Measurements from ENCODE around the gene FYB1.
"Not testable (repeated sequence)": the region's sequence is repeated elsewhere in the genome, so short reads cannot be mapped to it uniquely, and the experiment has no call there.

FYB1 gene

GRCh38 chr5:39186289-39186688, 33.1 kb downstream of the FYB1 start:
- DNase-seq = no peak

DNA sequence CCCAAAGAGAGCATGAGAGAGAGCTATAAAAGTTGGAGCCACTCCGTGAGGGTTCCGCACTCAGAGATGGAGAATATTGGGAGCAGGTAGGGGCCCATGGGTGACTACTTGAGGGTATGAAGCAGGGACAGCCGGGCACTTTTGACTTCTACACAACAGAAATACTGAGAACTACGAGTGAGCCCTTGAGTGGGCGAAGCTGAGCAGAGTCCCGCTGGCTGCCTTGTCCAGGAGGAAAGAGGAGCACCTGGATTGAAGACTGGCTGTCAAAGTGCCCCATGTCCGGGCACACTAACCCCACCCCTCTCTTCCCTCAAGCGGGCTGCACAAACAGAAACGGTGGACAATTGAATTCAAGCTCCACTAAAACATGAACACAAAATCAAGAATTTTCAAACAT, 33.6 kb downstream of the FYB1 start:
- no peak for DNase-seq

GRCh38 chr5:39179561-39179960, 39.8 kb downstream of the FYB1 start:
- not testable (repeated sequence) for DNase-seq

GRCh38 chr5:39178861-39179260, 40.5 kb downstream of the FYB1 start:
- DNase-seq = no peak

GRCh38 chr5:39178171-39178570, 41.2 kb downstream of the FYB1 start:
- no peak for DNase-seq

DNA sequence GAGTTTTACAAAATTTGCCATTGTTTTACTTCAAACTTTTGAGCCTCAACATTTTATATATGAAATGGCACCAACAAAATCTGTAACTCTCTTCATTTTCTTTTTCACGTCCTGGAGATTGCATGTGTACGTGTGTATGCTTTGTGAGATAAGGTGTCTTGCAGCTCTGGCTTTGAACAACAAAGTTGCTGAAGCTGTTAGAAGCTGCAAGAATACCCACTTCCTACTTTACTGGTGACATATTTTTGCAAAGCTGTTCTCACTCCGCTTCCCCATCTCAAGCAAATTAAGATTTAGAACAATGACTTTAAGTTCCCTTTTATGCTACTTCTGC, 41.8 kb downstream of the FYB1 start:
- no peak for DNase-seq

DNA sequence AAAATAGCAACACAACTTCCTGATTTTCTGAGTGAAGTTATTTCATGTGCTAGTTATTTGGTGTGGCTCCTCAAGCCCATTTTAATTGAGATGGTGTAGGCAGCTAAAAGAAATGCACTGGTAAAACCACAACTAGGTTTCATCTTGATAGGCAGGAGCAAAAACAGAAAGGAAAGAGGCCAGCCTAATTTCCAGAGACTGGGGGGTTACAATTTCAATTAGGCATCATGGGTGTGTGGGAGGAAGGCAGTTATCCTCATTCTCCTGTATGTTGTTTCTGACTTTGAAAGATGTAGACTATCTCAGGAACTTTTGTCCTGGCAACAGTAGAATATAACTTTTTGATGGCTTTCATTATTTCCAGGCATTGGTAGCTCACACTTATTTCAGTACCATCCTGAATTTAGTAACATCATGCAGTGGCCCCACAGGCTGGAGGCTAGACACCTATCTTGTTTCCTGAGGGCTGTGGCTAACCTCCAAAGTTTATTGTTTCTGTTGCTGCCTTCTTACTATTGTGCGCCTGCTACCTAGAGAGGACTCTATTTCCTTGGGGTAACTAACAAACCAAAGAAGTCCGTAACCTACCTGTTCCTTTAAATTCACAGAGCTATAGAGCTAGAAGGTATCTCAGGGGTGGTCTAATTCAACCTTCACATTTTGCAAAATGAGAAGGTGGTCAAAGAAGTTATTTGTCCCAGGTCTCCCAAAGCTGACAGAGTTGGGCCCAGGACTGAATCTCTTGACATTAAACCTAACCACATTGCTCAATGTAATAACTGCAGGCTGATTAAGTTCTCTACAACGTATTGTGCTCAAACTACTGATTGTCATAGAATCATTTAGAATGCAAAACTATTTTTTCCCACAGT, 42.4 kb downstream of the FYB1 start:
- DNase-seq = no peak

GRCh38 chr5:39175273-39175955, 43.9 kb downstream of the FYB1 start:
- no peak for DNase-seq

GRCh38 chr5:39173069-39173468, 46.3 kb downstream of the FYB1 start:
- no peak for DNase-seq

- DNase-seq = no peak
These were observed 46.8 kb downstream of the FYB1 start for GRCh38 chr5:39172593-39172992.

DNA sequence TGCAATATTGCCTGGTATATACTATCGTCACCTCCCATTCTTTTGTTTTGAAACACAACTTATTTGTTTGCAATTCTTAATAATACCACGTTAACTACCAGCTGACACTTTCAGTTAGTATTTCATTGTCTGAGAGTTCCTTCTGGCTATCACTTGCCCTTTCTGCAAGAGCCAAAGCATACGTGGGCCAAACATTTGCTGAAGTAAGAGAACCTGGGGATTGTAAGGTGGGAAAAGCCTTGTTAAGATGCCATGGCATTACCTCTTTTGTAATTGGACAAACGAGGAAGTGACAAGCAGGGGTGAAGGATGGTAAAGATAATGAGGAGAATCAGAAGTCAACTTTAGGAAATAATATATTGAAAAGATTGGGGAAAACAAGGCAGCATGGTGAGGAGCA, 47.7 kb downstream of the FYB1 start:
- DNase-seq = no peak

DNA sequence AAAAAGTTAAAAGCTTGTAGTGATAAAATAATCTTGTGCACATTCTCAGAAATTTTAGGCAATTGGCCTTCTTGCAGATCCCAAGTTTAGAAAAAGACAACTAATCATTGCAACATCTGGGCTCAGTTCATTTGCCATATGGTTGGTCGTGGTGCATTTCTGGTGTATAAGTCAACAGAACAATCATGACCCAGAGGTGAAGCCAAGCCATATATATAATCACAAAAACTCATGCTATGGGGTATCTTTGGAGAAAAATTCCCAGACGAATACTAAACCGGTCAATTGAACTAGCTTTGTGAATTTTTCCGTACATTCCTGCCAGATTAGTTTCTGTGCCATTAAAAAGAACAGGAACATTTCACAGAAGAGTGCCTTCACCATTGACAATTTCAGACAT, 50.3 kb downstream of the FYB1 start:
- no peak for DNase-seq

GRCh38 chr5:39167972-39168342, 51.4 kb downstream of the FYB1 start:
- no peak for DNase-seq

DNA sequence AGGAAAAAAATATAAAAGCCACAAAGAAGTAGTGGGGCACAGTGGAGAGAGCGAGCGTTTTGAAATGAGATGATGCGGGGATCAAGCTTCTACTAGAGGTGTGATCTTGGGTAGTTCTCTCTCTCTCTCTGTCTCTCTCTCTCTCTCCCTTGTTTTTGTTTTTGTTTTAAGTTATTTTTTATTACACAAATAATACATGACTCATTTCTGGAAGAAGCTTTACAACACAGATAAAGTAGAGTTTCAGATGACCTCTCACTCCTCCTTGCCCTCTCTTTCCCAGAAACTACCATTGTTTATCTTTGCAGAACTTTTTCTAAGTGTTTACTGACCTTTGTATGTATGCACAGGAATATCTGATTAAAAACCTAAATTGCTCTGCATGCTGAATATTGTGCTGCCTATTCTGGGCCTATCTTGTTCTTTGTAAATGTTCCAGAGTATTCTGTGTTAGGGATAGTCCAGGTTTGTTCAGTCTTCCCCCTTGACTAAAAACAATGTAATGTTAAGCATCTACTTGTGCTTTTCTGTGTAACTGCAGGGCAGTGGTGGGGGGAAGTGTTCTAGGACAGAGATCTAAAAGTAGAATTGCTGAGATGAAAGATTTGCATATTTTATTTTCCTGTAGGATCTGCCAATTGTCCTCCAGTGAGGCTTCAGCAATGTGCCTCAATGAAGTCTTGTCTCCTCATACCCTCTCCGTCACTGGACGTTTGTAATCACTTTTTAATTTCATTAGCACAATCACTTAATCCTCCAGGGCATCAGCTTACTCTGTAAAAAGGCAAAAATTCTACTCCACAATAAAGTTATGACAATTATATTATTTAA, 52.0 kb downstream of the FYB1 start:
- no peak for DNase-seq

DNA sequence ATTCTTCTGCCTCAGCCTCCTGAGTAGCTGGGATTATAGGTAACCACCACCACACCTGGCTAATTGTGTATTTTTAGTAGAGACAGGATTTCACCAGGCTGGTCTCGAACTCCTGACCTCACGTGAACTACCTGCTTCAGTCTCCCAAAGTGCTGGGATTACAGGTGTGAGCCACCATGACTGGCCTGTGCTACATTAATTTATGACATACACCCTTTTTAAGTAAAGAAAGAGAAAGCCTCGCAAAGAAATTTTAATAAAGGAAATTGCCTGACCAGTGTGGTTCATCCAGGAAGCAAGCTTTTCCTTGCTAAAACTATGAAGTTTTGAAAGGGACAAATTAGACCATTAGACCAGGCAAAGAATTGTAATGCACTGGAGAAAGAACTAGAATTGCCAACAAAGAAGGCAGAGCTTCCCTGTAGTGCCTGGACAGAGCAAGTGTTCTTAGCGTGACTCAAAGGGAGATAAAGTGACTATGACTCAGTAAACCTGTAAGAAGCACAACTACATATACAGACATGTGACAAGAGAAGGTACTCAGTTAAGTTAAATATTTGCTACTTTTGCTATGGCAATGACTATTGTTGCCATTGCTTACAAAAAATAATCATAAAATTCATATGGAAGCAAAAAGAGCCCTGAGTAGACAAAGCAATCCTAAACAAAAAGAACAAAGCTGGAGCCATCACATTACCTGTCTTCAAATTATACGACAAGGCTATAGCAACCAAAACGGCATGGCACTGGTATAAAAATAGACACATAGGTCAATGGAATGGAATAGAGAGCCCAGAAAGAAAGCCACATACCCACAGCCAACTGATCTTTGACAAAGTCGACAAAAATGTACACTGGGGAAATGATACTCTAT, 54.6 kb downstream of the FYB1 start:
- DNase-seq = no peak

DNA sequence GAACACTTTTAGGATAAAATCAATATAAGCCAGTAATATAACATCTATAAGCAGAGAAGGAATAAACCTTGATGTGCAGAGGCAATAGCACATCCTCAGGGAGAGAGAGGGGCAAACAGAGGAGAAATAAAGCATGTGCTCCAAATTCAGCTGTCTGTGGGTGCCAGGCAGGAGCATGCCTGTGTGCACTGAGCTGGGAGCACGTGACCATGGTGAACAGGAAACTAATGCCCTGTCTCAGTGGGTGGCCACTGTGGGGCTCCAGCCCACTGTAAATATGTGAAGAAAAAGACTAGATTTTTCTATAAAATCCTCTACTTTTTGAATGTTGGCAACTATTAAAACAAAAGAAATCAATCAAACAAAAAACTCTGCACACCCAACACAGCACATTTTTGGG, 55.3 kb downstream of the FYB1 start:
- no peak for DNase-seq

DNA sequence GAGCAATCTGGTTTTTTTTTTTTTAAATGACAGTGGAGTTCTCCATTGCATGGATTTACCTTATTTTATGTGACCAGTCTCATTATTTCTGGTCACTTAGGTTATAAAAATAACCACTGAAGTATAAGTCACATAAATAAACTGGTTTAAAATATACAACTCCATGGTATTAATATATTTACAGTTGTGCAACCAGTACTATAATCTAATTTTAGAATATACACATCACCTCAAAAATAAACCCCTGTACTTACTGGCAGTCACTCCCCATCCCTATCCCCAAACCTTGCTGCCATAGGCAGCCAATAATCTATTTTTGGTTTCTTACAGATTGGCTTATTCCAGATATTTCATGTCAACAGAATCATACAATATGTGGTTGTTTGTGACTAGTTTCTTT, 57.8 kb downstream of the FYB1 start:
- DNase-seq = no peak

DNA sequence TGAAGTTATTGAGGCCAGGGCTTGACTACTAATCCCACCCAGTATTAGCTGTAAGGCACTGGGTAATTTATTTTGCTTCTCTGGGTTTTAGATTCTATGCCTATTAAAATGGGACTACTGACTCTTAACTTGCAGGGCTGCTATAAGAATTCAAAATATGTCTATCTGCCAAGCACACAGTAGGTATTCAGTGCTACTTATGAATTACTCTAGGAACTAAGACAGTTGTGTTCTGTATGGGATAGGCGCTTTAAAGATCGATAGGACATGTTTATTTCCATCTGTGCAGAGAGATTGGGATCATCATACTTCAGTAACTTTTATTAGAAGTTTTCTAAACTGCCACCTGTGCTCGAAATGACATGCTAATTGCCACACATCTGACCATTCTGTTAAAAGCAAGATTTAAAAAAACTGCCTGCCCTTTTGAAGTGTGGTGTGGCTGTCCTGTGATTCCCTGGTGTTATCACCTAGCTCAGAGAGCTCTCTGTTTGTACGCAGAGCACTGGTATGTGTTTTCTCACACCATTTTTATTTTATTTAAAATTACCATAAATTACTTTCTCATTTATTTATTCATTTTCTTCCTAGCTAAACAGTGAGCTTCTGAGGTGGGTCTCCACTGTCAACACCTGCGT, 58.7 kb downstream of the FYB1 start:
- DNase-seq = no peak

GRCh38 chr5:39159811-39160490, 59.4 kb downstream of the FYB1 start:
- no peak for DNase-seq

DNA sequence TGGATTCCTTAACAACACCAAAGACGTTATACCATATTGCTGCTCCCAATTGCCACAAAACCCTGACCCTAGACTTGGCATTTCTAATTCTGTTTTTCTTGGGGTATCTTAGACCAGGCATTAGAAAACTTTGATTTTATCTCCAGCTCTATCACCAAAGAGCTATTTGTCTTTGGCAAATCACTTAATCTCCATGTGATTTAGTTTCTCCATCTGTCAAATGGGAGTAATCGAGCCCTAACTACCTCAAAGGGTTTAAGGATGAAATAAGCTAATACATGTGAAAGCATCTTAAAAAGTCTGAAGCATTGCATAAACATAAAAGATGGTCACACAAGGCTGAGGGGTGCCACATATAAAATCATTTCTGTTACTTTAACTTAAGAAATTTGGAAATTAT, 60.6 kb downstream of the FYB1 start:
- DNase-seq = no peak

GRCh38 chr5:39158127-39158593, 61.2 kb downstream of the FYB1 start:
- no peak for DNase-seq

GRCh38 chr5:39157701-39158100, 61.7 kb downstream of the FYB1 start:
- no peak for DNase-seq

Measured in NCI-H1092 treated with DMSO at 0.1 percent for 48 hours (cell line).